Retinal pigment epithelial cell (primary cell): ENCODE results near the gene ANP32B.
A peak's percentile ranks its signal among the peaks of the same experiment; 100 is the strongest.

Experiments
- DNase-seq: peaks from one replicate; pipeline ENCODE4 v3.0.0-alpha.2; 2010; ENCODE audit warnings: low read depth
- H3K4me3 ChIP-seq: 2 replicates; pipeline ENCODE4 v1.5.1; 2011; ENCODE audit warnings: mild to moderate bottlenecking, low read length, control low read depth, moderate library complexity
- CTCF ChIP-seq: conservative IDR thresholded peaks from 2 replicates; pipeline ENCODE4 v1.5.1; 2011; ENCODE audit warnings: low read depth, low read length, control low read depth, inconsistent platforms

Gene ANP32B

GRCh38 chr9:97978371-97979130 is 4.6 kb upstream of the ANP32B start:
- no peak for DNase-seq
- no peak overlapping the region for H3K4me3 ChIP-seq
- no peak for TF ChIP-seq CTCF

- H3K4me3 ChIP-seq, result no peak overlapping the region
- no peak for DNase-seq
- TF ChIP-seq CTCF, result no peak
Observed at GRCh38 chr9:97979788-97980478, 3.2 kb upstream of the ANP32B start.

GRCh38 chr9:97980479-97980803 is 2.7 kb upstream of the ANP32B start:
- no peak for TF ChIP-seq CTCF
- no peak overlapping the region for H3K4me3 ChIP-seq

GRCh38 chr9:97980918-97981845 is 2.0 kb upstream of the ANP32B start:
- no peak overlapping the region for H3K4me3 ChIP-seq
- no peak for DNase-seq
- no peak for TF ChIP-seq CTCF

More at GRCh38 chr9:97980479-97980803, 2.7 kb upstream of the ANP32B start:
- no peak for DNase-seq

- no peak for TF ChIP-seq CTCF
- H3K4me3 ChIP-seq, result peak overlapping the region; percentile 59
- no peak for DNase-seq
Observed at GRCh38 chr9:97981846-97982682, 1.1 kb upstream of the ANP32B start.

- H3K4me3 ChIP-seq, result peak overlapping the region; percentile 78
- no peak for TF ChIP-seq CTCF
- no peak for DNase-seq
Observed at GRCh38 chr9:97983589-97984187, 547 bp downstream of the ANP32B start.
